ENCODE results near the gene ITGB4. TPM values are rescaled to one million over a fixed set of nuclear protein-coding genes. Genes with fewer than 3 reads are reported as not detected.

Gene ITGB4
- total RNA-seq, 4 donors from 2014 or later, result 211 to 335 (median 233) TPM

DNA sequence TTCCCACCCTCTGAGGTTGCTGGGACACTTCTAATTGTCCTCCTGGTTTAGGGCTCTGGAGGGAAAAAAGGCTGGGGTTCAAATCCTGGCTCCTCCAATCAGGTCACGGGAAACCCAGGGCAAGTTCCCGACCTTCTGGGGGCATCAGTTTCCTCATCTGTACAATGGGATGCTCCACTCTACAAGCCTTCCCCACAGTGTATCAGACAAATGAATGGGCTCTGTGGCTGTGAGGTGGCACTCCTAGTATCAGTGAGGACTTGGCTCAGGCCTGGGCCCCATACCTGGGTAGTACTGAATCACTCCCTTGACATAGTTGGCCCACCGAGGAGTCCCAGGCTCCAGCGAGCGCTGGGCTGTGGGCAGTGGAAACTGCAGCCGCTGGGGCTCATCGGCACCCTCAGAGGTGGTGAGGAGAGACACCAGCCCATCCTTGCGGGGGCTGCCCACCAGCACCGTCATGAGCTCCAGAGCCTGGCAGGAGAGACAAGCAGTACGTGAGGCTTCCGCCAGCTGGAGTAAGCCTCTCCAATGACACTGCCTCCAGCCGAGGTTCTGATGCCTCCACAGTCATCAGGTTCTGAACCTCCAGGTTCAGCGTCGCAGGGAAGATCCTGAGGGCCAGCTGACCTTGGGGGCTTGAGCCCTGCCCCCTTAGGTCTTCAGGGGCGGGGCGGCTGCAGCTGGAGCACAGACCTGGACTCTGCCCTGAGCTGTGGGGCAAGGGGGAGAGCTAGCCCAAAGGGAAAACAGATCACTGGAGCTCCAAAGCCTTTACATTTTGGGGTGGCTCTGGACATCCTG, 42.6 kb downstream of the ITGB4 start:
- Histone ChIP-seq H3K4me3 (peak overlapping the region; percentile 65 to 82 (median 72)), H3K4me1 (peaks cover 0 to 32% (median 16%) of the 10 kb centered on the region in 4 donors)
- TF ChIP-seq, protein P1, sequence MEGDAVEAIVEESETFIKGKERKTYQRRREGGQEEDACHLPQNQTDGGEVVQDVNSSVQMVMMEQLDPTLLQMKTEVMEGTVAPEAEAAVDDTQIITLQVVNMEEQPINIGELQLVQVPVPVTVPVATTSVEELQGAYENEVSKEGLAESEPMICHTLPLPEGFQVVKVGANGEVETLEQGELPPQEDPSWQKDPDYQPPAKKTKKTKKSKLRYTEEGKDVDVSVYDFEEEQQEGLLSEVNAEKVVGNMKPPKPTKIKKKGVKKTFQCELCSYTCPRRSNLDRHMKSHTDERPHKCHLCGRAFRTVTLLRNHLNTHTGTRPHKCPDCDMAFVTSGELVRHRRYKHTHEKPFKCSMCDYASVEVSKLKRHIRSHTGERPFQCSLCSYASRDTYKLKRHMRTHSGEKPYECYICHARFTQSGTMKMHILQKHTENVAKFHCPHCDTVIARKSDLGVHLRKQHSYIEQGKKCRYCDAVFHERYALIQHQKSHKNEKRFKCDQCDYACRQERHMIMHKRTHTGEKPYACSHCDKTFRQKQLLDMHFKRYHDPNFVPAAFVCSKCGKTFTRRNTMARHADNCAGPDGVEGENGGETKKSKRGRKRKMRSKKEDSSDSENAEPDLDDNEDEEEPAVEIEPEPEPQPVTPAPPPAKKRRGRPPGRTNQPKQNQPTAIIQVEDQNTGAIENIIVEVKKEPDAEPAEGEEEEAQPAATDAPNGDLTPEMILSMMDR (IDR thresholded peaks at IDR 0.05), result no peak
- TF ChIP-seq EP300 (IDR thresholded peaks at IDR 0.05), result no peak
- no peak for TF ChIP-seq POLR2A (IDR thresholded peaks at IDR 0.05)

DNA sequence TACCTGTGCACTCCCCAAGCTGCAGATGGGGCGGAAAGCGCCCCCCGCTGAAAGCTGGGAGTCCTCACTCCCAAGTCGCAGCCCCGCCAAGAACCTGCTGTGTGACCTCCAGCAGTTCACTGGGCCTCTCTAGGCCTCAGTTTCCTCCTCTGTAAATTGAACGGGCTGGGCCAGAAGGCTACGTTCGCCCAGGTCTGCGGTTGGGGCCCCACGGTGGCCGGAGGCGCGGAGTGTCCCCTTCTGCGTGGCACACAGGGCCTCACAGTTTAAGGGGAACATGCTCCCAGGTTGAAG, 43.1 kb downstream of the ITGB4 start:
- H3K36me3 ChIP-seq, result peaks cover 0 to 30% (median 0%) of the 10 kb centered on the region in 3 donors
- H3K9me3 ChIP-seq, result no peaks in the 10 kb centered on the region
- peak overlapping the region; percentile 65 to 82 (median 72) for H3K4me3 ChIP-seq
- H3K27ac ChIP-seq, result peak overlapping the region; percentile 86 to 95 (median 90)
- peaks cover 0 to 32% (median 16%) of the 10 kb centered on the region in 4 donors for H3K4me1 ChIP-seq
- no peak for DNase-seq (ENCODE audit: low spot score in 2 of 2)
- 8% methylated on average over 13 of the region's 14 CpGs; no CpG with 5 or more reads in 1 of the 2 donors for WGBS, 2 donors
- H3K27me3 ChIP-seq, result no peaks in the 10 kb centered on the region
- TF ChIP-seq EP300 (IDR thresholded peaks at IDR 0.05), result no peak
- TF ChIP-seq, protein P1 (IDR thresholded peaks at IDR 0.05), result peak in 1 of 5 experiments; percentile 48

More for the DNA sequence above, 42.6 kb downstream of the ITGB4 start:
- Histone ChIP-seq H3K36me3 (peaks cover 0 to 36% (median 0%) of the 10 kb centered on the region in 3 donors), H3K9me3 (no peaks in the 10 kb centered on the region), H3K27me3 (no peaks in the 10 kb centered on the region), H3K27ac (peak overlapping the region; percentile 86 to 95 (median 90))
- WGBS, 2 donors, result 62% methylated on average over 13 to 16 of the region's 16 CpGs
- no peak for DNase-seq (ENCODE audit: low spot score in 2 of 2)

DNA sequence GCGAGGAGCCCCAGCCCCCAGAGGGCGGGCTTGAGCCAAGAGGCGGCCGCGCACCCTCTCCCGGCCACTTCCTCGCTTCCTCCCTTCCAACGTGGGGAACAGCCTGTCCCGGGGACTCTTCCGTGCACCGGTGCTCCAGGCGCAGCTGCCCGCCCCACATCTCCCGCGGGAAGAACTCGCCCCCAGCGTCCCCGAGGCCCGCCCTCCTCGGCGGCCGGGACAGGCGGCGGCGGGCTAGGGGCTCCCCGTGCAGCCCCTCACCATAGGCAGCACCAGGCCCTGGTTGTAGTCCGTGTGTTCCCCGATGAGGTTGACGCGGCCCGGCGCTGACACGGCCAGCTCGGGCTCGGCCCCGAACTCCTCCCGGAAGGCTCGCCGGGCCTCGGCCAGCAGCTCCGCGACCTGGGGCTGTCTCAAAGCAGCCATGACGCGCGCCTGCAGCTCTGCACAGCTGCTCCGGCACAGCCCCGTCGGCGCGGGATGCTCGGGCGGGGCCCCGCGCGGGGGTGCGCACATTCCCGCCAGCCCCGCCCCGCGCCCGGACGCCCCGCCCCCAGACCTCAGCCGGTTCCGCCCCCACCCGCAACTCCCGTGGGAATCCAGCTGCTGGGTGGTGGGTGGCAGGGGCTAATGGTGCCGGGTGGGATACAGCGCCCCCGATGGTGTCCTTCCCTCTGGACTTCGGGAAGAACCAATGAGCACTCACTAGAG, 43.6 kb downstream of the ITGB4 start, which contains the start of gene GALK1:
TSS of gene GALK1 (minus strand) at position 482 of the 711 bp plus-strand sequence. CDS start at position 426, 56 bp downstream.
- Histone ChIP-seq H3K4me3 (peak within 1 kb of the TSS; percentile 65 to 82 (median 72)), H3K4me1 (peaks cover 0 to 32% (median 16%) of the 10 kb centered on the region in 4 donors), H3K27ac (peak within 1 kb of the TSS; percentile 86 to 95 (median 90)), H3K9me3 (no peaks in the 10 kb centered on the region), H3K36me3 (peaks cover 0 to 25% (median 0%) of the 10 kb centered on the region in 3 donors), H3K27me3 (no peaks in the 10 kb centered on the region)
- DNase-seq (ENCODE audit: low spot score in 2 of 2), result peak; percentile 61 to 66
- TF ChIP-seq EP300 (IDR thresholded peaks at IDR 0.05), result peak in 1 of 2 donors; percentile 67
- TF ChIP-seq, protein P1 (IDR thresholded peaks at IDR 0.05), result peak; percentile 12 to 75 (median 63)
- TF ChIP-seq POLR2A (IDR thresholded peaks at IDR 0.05), result peak in 1 of 2 donors; percentile 57
- WGBS, 2 donors, result 0% methylated on average over 3 to 22 of the region's 71 CpGs

DNA sequence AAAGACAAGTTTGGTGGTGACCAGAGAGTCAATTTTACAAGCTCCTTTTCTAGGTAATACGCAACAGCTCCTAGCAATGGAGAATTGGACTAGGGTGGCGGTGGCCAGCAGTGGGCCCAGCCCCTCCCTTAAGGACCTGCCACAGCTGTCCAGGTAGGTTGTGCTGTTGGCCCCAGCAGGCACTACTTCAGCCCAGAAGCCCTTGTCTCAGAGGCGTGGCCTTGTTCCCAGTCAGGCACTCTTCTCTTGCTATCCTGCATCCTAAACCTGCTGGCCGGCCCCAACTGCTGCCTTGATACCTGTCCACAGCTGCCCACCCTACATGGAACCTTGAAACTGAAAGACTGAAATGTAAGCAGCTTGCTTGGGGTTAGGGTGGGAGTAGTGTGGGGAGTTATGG, 44.7 kb downstream of the ITGB4 start:
- Histone ChIP-seq H3K4me1 (peaks cover 0 to 32% (median 16%) of the 10 kb centered on the region in 4 donors), H3K4me3 (no peak overlapping the region), H3K36me3 (peaks cover 0 to 16% (median 0%) of the 10 kb centered on the region in 3 donors), H3K9me3 (no peaks in the 10 kb centered on the region), H3K27ac (peak overlapping the region in 3 of 4 donors; percentile 86 to 95 (median 94)), H3K27me3 (no peaks in the 10 kb centered on the region)
- no peak for DNase-seq (ENCODE audit: low spot score in 2 of 2)
- TF ChIP-seq, protein P1 (IDR thresholded peaks at IDR 0.05), result no peak
- TF ChIP-seq POLR2A (IDR thresholded peaks at IDR 0.05) (no peak), EP300 (IDR thresholded peaks at IDR 0.05) (no peak)
- 90 to 93% methylated on average over 4 of the region's 4 CpGs for WGBS, 2 donors

Measured in tibial nerve (tissue), 4 donors.